GM21576 (cell line): ENCODE results near the gene TGM2.

Experiments
- ATAC-seq: cut with Tn5 transposase; IDR thresholded peaks from one replicate; pipeline ENCODE4 v1.9.1; 2021; ENCODE audit warnings: mild to moderate bottlenecking, moderate library complexity; ENCODE audit not compliant: unreplicated experiment

The TGM2 gene

DNA sequence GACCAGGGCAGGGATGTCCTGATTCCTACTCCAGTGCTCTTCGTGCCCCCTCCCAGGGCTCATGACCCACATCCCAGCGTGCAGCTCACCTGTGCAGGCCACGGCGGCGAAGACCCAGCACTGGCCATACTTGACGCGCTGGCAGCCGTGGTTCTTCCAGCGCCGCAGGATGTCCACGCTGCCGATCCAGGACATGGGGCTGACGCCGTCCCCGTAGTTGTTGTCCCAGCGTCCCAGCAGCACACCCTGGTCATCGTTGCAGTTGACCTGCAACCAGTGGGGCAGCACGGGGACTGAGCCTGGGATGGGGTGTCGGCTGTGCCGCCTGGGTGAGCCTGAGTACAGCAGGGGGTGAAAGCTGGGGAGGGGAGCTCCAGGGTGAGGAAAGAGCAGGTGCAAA, 18.4 kb downstream of the TGM2 start:
- no peak for ATAC-seq

DNA sequence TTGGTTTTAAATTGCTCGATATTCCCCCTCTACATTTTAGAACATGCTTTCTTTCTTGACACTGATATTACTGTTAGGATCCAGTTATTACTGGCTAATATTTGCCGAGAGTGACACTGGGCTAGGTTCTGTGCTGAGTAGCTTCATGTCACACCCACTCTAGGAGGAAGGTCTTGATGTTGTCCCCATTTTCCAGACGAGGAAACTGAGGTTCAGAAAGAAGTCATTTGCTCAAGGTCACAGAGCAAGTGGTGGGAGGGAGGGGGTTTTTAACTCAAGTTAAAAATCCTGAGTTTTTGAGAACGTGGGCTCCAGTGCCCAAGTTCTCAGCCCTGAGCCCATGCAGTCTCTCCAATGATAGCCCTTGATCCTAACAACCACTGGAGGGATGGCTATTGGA, 18.9 kb downstream of the TGM2 start:
- ATAC-seq, result no peak

DNA sequence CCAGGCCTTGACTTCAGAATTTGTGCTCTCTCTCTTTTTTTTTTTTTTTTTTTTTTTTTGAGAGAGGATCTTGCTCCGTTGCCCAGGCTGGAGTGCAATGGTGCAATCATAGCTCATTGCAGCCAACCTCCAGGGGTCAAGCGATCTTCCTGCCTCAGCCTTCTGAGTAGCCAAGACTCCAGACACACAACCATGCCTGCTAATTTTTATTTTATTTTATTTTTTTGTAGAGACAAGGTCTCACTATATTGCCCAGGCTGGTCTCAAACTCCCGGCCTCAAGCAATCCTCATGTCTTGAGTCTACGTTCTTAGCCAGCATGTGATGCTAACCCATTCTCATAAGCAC, 19.4 kb downstream of the TGM2 start:
- no peak for ATAC-seq

GRCh38 chr20:38144974-38145728, 19.9 kb downstream of the TGM2 start:
- ATAC-seq, result no peak

- no peak for ATAC-seq
Measured at GRCh38 chr20:38144598-38144973, 20.5 kb downstream of the TGM2 start.

GRCh38 chr20:38143646-38144554, 21.2 kb downstream of the TGM2 start:
- no peak for ATAC-seq

- no peak for ATAC-seq
Measured at GRCh38 chr20:38143238-38143645, 21.8 kb downstream of the TGM2 start.

GRCh38 chr20:38141889-38142494, 23.1 kb downstream of the TGM2 start:
- ATAC-seq, result no peak

GRCh38 chr20:38141204-38141888, 23.7 kb downstream of the TGM2 start:
- ATAC-seq, result no peak

- no peak for ATAC-seq
Measured at GRCh38 chr20:38139977-38140753, 24.9 kb downstream of the TGM2 start.

GRCh38 chr20:38139156-38139912, 25.7 kb downstream of the TGM2 start:
- no peak for ATAC-seq

- no peak for ATAC-seq
Measured at GRCh38 chr20:38138086-38138778, 26.8 kb downstream of the TGM2 start.

DNA sequence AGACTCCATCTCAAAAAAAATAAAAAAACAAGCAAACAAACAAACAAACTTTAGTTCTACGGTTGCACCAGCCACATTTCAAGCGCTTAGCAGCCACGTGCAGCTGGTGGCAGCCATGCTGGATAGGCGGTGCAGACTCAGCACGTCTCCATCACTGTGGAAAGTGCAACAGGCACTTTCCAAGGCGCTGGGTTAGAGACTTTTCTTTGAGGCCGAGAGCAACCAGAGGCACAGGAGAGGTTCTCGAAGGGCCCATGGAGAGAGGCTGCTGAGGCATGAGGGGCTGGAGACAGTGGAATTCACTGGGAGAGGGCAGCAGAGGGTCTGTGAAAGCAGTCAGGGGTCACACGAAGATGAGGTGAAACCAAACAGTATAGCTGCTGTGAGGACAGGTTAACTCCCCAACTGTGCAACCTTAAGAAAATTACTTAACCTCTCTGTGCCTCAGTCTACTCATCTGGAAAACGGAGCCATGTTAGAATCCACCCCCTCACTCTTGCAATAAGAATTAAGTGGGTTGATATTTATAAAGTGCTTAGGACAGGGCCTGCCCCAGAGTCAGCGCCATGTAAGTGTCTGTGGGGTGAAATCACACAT, 27.5 kb downstream of the TGM2 start:
- ATAC-seq, result no peak

GRCh38 chr20:38136421-38137245, 28.4 kb downstream of the TGM2 start:
- ATAC-seq, result no peak

DNA sequence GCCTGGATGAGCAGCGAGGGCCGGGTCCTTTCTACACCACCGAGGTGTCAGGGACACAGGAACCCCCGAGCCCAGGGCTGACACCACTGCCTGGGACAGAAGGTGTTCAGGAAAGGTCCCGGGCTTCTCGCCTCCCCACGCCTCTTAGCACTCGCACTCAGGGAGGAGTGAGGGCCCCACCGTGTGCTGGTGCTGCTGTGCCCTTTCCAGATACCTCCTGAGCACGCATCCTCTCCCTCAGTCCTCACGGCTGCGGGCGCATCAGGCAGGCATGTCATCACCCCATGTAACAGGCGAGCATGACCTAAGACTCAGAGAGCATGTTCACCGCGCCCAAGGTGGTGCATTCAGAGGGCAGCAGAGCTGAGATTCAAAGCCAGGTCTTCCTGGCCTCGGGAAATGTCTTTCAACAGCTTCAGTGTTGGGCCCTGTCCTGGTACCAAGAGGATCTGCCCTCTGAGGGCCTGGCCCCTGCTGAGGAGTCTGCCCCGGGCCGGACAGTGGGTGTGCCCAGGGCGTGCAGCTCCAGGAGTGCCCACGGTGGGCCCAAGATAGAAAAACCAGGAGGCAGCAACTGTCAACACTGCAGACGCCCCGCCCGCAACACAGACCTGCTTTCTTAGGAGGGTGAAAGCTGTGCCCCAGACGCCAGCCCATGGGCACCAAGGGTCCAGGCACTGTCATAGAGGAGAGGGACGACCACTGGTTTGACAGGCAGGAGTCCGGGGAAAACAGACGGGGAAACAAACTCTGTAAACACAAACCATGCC, 29.2 kb downstream of the TGM2 start:
- no peak for ATAC-seq

GRCh38 chr20:38135271-38135650, 29.8 kb downstream of the TGM2 start:
- no peak for ATAC-seq
